Body of pancreas (tissue), 4 donors: ENCODE results near the gene KIF13A.

Experiments used
- CTCF ChIP-seq, 7 experiments: fragments of 450-650 bp in 4 of 7; fragments of 200-600 bp in 3 of 7; sonication (generic) in 3 of 7; IDR thresholded peaks; one replicate each; pipeline ENCODE4 v1.5.1; 2016 to 2019; ENCODE audit warnings: antibody characterized with exemption in 7 of 7
- POLR2A ChIP-seq, 3 donors: fragments of 450-650 bp; IDR thresholded peaks; one replicate each; pipeline ENCODE4 v1.6.1; 2016; ENCODE audit warnings: antibody characterized with exemption in 3 of 3, mild to moderate bottlenecking in 2 of 3

- no peak for TF ChIP-seq CTCF (IDR thresholded peaks at IDR 0.05)
- TF ChIP-seq POLR2A (IDR thresholded peaks at IDR 0.05): no peak
Measured at GRCh38 chr6:17885889-17886576, 101.4 kb downstream of the KIF13A start.
